DND-41 (cell line): ENCODE measurements around the gene BEND2.

Experiments
- CTCF ChIP-seq: IDR thresholded peaks from 2 replicates; pipeline ENCODE4 v1.5.1; 2012; ENCODE audit warnings: borderline replicate concordance, low read length, moderate library complexity, mild to moderate bottlenecking; ENCODE audit not compliant: poor library complexity, severe bottlenecking; ENCODE audit errors: extremely low read depth
- EZH2 ChIP-seq: IDR thresholded peaks from 3 replicates; pipeline ENCODE4 v1.6.1; 2012; ENCODE audit warnings: borderline replicate concordance, low read depth, mild to moderate bottlenecking, moderate library complexity, low read length, inconsistent platforms; ENCODE audit not compliant: severe bottlenecking

GRCh38 chrX:18206657-18207056 is 14.0 kb downstream of the BEND2 start:
- TF ChIP-seq CTCF (no peak), EZH2 (no peak)
